ENCODE data around the gene UBE2D2.

- TF ChIP-seq, protein P1, sequence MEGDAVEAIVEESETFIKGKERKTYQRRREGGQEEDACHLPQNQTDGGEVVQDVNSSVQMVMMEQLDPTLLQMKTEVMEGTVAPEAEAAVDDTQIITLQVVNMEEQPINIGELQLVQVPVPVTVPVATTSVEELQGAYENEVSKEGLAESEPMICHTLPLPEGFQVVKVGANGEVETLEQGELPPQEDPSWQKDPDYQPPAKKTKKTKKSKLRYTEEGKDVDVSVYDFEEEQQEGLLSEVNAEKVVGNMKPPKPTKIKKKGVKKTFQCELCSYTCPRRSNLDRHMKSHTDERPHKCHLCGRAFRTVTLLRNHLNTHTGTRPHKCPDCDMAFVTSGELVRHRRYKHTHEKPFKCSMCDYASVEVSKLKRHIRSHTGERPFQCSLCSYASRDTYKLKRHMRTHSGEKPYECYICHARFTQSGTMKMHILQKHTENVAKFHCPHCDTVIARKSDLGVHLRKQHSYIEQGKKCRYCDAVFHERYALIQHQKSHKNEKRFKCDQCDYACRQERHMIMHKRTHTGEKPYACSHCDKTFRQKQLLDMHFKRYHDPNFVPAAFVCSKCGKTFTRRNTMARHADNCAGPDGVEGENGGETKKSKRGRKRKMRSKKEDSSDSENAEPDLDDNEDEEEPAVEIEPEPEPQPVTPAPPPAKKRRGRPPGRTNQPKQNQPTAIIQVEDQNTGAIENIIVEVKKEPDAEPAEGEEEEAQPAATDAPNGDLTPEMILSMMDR (IDR thresholded peaks at IDR 0.05), result no peak
- TF ChIP-seq POLR2A (IDR thresholded peaks at IDR 0.05), result no peak
Observed at GRCh38 chr5:139654464-139654863, 93.3 kb downstream of the UBE2D2 start.
